Urinary bladder (tissue), 4 donors: Measurements from ENCODE around the gene ERBB2. TPM values are rescaled to one million over a fixed set of nuclear protein-coding genes. Genes with fewer than 3 reads are reported as not detected.
"Not testable (repeated sequence)": the region's sequence is repeated elsewhere in the genome, so short reads cannot be mapped to it uniquely, and the experiment has no call there.

Experiments
- DNase-seq: peaks from one replicate; pipeline ENCODE4 v3.0.0-alpha.2; 2015; ENCODE audit errors: extremely low spot score
- H3K27ac ChIP-seq: one replicate; pipeline ENCODE4 v1.5.1; 2013; ENCODE audit warnings: low read depth, mild to moderate bottlenecking, moderate library complexity
- H3K36me3 ChIP-seq: one replicate; pipeline ENCODE4 v1.6.1; 2013; ENCODE audit warnings: mild to moderate bottlenecking, moderate library complexity; ENCODE audit not compliant: insufficient read depth
- H3K4me1 ChIP-seq: one replicate; pipeline ENCODE4 v1.6.1; 2013; ENCODE audit warnings: mild to moderate bottlenecking, moderate library complexity; ENCODE audit not compliant: insufficient read depth
- H3K4me3 ChIP-seq: one replicate; pipeline ENCODE4 v1.5.1; 2013; ENCODE audit warnings: low read depth, low read length
- WGBS: extraction: QIAGEN DNeasy Blood & Tissue Kit; methylation state at CpG from one replicate; pipeline ENCODE4 v1.1.7; 2013; 5-methylcytosine and 5-hydroxymethylcytosine counted together
- polyA plus RNA-seq: library from polyadenylated mRNA; stranded (reverse); fragments of 200-250 nt; gene quantifications from one replicate; pipeline ENCODE4 v1.2.3, GENCODE V29; 2013
- total RNA-seq: library from RNA; depleted of rRNA; stranded (reverse); fragments of >200 nt; gene quantifications from one replicate; pipeline ENCODE4 v1.2.3, GENCODE V29; 2014
- donor health status: healthy with polysubstance abuse.
- donor health status: healthy.

Gene ERBB2
- total and polyA plus RNA-seq, 2 donors = 38.3 to 60.5 TPM

GRCh38 chr17:39761861-39762496 is 62.1 kb downstream of the ERBB2 start:
- no peak overlapping the region for H3K4me3 ChIP-seq
- H3K27ac ChIP-seq = no peak overlapping the region
- no peak for DNase-seq
- 90% methylated on average over 10 of the region's 10 CpGs for WGBS
- no peaks in the 10 kb centered on the region for H3K36me3 ChIP-seq
- H3K4me1 ChIP-seq = no peaks in the 10 kb centered on the region

DNA sequence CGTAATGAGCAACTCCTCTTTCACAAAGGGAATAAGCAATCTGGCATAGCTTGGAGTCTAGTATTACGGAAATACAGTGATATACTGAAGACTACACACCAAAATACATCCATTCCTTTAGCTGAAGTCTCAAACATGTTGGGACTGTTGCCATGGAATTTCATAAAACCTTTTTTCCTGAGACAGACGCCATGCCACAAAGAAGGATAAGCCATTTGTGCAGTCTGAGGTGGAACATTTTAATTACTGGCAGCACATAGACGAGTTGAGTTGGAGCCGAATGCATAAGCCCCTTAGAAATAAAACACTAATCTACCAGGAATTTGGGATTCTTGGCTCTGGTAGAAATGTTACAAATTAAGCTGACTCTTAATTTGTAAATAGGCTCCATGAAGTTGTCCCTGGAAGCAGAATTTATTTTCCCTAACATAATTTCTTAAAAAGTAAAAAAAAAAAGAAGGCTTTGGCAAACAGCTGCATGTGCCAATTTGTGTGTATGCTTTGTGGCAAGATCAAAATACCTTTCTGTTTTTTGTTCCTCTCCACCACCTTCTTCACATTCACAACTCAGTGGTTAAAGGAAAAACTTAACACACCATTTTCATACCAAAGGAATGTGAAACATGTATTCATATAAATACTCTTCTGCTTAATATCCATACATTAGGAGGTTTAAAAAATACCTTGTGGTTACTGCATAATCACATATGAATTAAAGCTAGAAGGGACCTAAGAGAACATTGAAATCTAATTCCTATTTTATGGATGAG is 63.4 kb downstream of the ERBB2 start:
- Histone ChIP-seq H3K4me1 (no peaks in the 10 kb centered on the region), H3K27ac (no peak overlapping the region), H3K4me3 (no peak overlapping the region), H3K36me3 (no peaks in the 10 kb centered on the region)
- WGBS = 41% methylated on average over 5 of the region's 5 CpGs
- DNase-seq = no peak

DNA sequence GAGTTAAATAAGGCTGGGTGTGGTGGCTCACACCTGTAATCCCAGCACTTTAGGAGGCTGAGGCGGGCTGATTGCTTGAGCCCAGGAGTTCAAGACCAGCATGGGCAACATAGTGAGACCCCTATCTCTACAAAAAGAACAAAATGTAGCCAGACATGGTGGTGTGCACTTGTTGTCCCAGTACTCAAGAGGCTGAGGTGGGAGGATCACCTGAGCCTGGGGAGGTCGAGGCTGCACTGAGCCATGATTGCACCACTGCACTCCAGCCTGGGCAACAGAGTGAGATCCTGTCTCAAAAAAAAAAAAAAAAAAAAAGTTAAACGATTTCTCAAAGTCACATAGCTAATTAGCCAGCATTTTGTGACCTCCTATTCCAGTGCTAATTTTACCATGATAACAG is 64.3 kb downstream of the ERBB2 start:
- H3K36me3 ChIP-seq, DNase-seq, H3K4me3 ChIP-seq, H3K4me1 ChIP-seq, H3K27ac ChIP-seq: not testable (repeated sequence)
- 79% methylated on average over 3 of the region's 3 CpGs for WGBS

DNA sequence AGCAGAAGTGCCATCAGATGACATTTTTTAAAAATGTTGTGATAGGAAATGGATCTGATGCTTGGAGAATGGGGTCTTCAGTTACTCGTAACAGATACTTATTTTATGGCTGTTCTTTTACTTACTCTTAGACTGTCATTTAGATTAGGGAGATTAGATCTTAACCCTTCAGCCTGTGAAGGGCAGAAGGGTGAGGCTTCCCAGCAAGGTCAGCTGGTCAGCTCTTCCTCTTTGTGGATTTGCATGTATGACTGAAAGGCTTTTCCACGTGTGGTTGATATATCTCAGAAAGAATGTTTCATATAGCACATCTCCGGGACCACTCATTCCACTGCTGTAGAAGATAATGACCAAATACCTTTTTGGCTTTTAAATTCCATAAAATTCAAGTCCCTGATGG is 65.3 kb downstream of the ERBB2 start:
- Histone ChIP-seq H3K4me1 (no peaks in the 10 kb centered on the region), H3K36me3 (no peaks in the 10 kb centered on the region), H3K27ac (no peak overlapping the region), H3K4me3 (no peak overlapping the region)
- 27% methylated on average over 3 of the region's 3 CpGs for WGBS
- no peak for DNase-seq

- DNase-seq = no peak
- no peak overlapping the region for H3K4me3 ChIP-seq
- no peaks in the 10 kb centered on the region for H3K4me1 ChIP-seq
- H3K36me3 ChIP-seq = no peaks in the 10 kb centered on the region
- WGBS = 91% methylated on average over 18 of the region's 18 CpGs
- no peak overlapping the region for H3K27ac ChIP-seq
These were observed 65.9 kb downstream of the ERBB2 start for GRCh38 chr17:39765766-39766165.

DNA sequence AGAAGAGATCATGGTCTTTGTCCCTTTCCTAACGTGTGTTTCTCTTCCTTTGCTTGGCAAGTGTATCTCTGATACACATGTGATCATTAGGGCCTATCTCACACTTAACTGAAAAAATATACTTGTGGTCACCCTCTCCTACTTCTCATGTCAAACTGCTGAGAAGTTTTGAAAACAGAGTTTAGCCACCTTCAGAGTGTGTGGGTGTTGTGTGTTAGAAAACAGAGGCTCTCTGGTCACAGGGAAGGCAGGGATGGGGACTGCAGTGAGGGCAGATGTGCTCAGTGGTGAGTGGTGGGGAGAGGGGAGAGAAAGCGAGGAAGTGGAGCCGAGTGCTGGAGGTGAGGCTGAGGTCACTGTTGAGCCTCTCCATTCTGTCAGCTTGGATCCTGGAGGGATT is 67.3 kb downstream of the ERBB2 start:
- 37% methylated on average over 3 of the region's 3 CpGs for WGBS
- no peaks in the 10 kb centered on the region for H3K4me1 ChIP-seq
- H3K27ac ChIP-seq = no peak overlapping the region
- no peak overlapping the region for H3K4me3 ChIP-seq
- DNase-seq = no peak
- H3K36me3 ChIP-seq = no peaks in the 10 kb centered on the region

DNA sequence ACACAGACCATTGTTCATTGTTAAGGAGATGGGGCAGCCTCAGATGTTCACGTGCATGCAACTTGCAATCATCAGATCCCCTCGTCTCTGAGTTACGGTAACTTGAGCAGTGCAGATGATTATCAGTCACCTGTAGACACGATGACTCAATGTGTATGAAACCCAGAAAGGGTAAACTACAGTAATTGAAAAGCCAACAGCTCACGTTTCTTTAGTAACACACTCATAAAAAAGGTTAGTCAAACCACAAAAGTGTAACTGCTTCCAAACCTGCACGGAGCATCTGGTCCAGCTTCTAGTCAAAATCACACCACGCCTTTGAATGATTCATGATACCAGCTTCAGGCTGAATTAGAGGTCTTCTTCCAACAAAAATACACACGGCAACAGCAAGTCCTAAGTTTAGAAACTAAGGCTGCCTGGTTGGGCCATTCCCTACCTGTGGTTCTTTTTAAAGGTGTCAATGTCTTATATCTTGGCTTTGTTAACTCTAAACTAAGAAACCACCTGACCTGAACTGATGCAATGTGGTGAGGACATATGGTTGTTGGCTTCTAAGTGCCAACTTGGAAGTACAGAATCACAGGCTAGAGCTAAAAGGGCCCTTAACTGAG is 70.2 kb downstream of the ERBB2 start:
- no peaks in the 10 kb centered on the region for H3K36me3 ChIP-seq
- 42% methylated on average over 8 of the region's 8 CpGs for WGBS
- no peaks in the 10 kb centered on the region for H3K4me1 ChIP-seq
- no peak overlapping the region for H3K27ac ChIP-seq
- H3K4me3 ChIP-seq = no peak overlapping the region
- DNase-seq = peak; percentile 73

- no peak for DNase-seq
- Histone ChIP-seq H3K4me3 (no peak overlapping the region), H3K27ac (no peak overlapping the region), H3K4me1 (no peaks in the 10 kb centered on the region), H3K36me3 (no peaks in the 10 kb centered on the region)
These were observed 72.6 kb downstream of the ERBB2 start for GRCh38 chr17:39772415-39772814.

- H3K4me1 ChIP-seq = no peaks in the 10 kb centered on the region
- 74% methylated on average over 7 of the region's 7 CpGs for WGBS
- DNase-seq = no peak
- no peak overlapping the region for H3K27ac ChIP-seq
- H3K36me3 ChIP-seq = no peaks in the 10 kb centered on the region
- no peak overlapping the region for H3K4me3 ChIP-seq
These were observed 73.4 kb downstream of the ERBB2 start for GRCh38 chr17:39772987-39773934.

GRCh38 chr17:39774047-39774446 is 74.2 kb downstream of the ERBB2 start:
- H3K36me3 ChIP-seq = no peaks in the 10 kb centered on the region
- no peak overlapping the region for H3K4me3 ChIP-seq
- no peak overlapping the region for H3K27ac ChIP-seq
- no peak for DNase-seq
- H3K4me1 ChIP-seq = no peaks in the 10 kb centered on the region
- WGBS = 57% methylated on average over 4 of the region's 4 CpGs

- no peaks in the 10 kb centered on the region for H3K4me1 ChIP-seq
- WGBS = 76% methylated on average over 2 of the region's 2 CpGs
- no peak for DNase-seq
- H3K36me3 ChIP-seq = no peaks in the 10 kb centered on the region
- no peak overlapping the region for H3K27ac ChIP-seq
- H3K4me3 ChIP-seq = no peak overlapping the region
These were observed 75.2 kb downstream of the ERBB2 start for GRCh38 chr17:39775031-39775430.

GRCh38 chr17:39776252-39776651 is 76.4 kb downstream of the ERBB2 start:
- no peak for DNase-seq
- Histone ChIP-seq H3K36me3 (no peaks in the 10 kb centered on the region), H3K27ac (no peak overlapping the region), H3K4me3 (no peak overlapping the region), H3K4me1 (no peaks in the 10 kb centered on the region)

DNA sequence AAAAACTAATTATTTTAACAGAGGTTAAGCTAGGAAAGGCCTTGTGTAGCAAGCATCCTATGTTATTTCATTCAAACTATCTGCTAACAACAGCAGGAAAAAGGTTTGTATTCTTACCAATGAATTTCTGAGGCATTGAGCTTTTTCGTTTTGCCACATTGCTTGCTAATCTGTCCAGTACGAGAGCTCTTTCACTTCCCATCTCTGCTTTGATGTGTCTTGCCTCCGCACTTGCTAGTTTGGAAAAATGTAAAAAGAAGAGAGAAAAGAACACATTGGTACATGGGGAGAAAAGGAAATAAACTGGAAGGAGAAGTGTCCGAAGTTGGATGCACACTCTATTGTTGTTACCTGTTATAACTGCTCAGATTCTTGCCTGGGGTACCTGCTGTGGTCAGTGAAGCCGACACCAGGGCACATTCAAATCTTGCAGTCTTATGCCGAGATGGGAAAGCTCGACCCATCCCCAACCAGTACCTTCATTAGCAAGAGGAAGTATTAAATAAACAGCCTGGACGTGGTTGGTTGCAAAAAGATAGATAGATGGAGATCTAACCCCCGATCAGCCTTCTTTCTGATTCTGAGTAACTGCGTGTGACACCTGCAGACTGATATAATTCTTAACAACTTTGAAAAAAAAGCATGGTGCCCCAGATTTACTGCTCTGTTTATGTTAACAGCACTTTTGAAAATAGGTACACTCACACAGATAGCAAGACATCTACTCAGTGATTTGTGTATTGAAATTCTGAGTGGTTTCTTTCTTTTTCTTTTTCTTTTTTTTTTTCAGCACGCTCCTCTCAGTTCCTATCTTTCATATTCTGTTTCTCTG is 77.9 kb downstream of the ERBB2 start:
- H3K27ac ChIP-seq = no peak overlapping the region
- peak overlapping the region; percentile 12 for H3K4me3 ChIP-seq
- WGBS = 45% methylated on average over 11 of the region's 11 CpGs
- H3K36me3 ChIP-seq = no peaks in the 10 kb centered on the region
- no peak for DNase-seq
- H3K4me1 ChIP-seq = no peaks in the 10 kb centered on the region
